Upper lobe of left lung (tissue), 4 donors: ENCODE measurements around the gene DCAF6.

Experiments used
- POLR2A ChIP-seq, 4 donors: fragments of 450-650 bp; IDR thresholded peaks; one replicate each; pipeline ENCODE4 v1.5.1; 2016 to 2017; ENCODE audit warnings: antibody characterized with exemption in 4 of 4, mild to moderate bottlenecking in 2 of 4
- POLR2AphosphoS5 ChIP-seq, 2 donors: sonication (generic); formaldehyde crosslinking; IDR thresholded peaks; one replicate each; pipeline ENCODE4 v1.5.1; 2017; ENCODE audit warnings: antibody characterized with exemption in 2 of 2
- TF ChIP-seq, protein P1 (sequence below), 6 experiments: fragments of 450-650 bp in 4 of 6; fragments of 200-600 bp in 2 of 6; sonication (generic) in 2 of 6; IDR thresholded peaks; one replicate each; pipeline ENCODE4 v1.5.1; 2016 to 2019; ENCODE audit warnings: antibody characterized with exemption in 6 of 6

DNA sequence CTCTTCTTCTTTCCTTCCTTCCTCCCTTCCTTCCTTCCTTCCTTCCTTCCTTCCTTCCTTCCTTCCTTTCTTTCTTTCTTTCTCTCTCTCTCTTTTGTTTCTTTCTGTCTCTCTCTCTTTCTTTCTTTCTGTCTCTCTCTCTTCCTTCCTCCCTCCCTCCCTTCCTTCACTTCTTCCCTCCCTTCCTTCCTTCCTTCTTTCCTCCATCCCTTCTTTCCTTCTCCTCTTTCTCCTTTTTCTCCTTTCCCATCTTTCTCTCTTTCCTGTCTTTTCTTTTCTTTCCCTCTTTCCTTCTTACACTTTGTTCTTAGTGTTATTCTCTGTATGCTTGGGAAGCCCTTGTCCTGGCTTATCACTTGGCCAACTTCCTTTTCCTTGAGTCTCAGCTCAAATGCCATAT, 72.8 kb downstream of the DCAF6 start:
- TF ChIP-seq, protein P1, sequence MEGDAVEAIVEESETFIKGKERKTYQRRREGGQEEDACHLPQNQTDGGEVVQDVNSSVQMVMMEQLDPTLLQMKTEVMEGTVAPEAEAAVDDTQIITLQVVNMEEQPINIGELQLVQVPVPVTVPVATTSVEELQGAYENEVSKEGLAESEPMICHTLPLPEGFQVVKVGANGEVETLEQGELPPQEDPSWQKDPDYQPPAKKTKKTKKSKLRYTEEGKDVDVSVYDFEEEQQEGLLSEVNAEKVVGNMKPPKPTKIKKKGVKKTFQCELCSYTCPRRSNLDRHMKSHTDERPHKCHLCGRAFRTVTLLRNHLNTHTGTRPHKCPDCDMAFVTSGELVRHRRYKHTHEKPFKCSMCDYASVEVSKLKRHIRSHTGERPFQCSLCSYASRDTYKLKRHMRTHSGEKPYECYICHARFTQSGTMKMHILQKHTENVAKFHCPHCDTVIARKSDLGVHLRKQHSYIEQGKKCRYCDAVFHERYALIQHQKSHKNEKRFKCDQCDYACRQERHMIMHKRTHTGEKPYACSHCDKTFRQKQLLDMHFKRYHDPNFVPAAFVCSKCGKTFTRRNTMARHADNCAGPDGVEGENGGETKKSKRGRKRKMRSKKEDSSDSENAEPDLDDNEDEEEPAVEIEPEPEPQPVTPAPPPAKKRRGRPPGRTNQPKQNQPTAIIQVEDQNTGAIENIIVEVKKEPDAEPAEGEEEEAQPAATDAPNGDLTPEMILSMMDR (IDR thresholded peaks at IDR 0.05), result no peak
- TF ChIP-seq POLR2A (IDR thresholded peaks at IDR 0.05) (no peak), POLR2AphosphoS5 (IDR thresholded peaks at IDR 0.05) (no peak)
